GM18861 (cell line): ENCODE measurements around the gene KDM2A.
"Not testable (repeated sequence)": the region's sequence is repeated elsewhere in the genome, so short reads cannot be mapped to it uniquely, and the experiment has no call there.

ENCODE experiments used
- ATAC-seq: cut with Tn5 transposase; IDR thresholded peaks from one replicate; pipeline ENCODE4 v1.9.1; 2021; ENCODE audit not compliant: unreplicated experiment

Gene KDM2A

DNA sequence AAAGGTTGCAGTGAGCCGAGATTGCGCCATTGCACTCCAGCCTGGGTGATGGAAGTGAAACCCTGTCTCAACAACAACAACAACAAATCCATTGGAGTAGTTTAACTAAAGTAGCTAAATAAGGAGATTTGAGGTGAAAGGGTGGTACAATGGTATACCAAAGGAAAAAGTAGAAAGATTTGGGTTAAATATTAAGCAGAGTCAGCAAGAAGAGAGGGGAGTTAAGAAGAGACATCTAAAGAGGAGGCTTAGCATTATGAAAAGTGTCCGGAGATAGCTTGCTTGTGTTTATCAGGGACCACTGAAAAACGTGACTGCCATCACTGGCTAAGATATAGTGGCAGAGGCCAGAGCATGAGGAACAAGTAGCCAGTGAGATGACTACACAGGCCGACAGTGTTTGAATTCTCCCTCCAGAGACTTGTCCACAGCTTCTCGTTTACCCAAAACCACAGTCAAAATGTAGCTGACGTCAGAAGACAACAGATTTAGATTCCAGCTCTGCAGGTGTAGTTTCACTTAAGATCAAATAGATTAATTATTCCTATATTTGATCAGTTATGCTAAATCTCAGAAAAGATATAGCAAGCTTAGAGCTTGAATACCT lies 114.6 kb downstream of the KDM2A start:
- no peak for ATAC-seq

DNA sequence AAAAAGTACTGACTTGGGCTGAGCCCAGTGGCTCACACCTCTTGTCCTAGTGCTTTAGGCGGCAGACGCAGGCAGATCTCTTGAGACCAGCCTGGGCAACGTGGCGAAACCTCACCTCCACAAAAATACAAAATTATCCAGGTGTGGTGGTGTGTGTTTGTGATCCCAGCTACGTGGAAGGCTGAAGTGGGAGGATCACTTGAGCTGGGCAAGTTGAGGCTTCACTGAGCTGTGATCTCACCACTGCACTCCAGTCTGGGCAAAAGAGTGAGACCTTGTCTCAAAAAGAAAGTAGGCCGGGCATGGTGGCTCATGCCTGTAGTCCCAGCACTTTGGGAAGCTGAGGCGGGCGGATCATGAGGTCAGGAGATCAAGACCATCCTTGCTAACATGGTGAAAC lies 115.5 kb downstream of the KDM2A start:
- ATAC-seq: not testable (repeated sequence)

DNA sequence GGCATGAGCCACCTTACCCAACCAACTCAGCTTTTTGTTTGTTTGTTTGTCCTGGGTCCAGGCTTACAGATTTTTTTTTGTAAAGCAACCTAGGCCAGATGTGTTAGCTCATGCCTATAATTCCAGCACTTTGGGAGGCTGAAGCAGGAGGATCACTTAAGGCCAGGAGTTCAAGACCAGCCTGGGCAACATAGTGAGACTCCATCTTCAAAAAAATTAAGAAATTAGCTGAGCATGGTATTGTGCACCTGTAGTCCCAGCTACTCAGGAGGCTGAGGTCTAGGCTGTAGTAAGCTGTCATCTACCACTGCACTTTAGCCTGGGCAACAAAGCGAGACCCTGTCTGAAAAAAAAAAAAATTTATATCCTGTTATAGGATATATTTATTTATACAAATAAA lies 118.5 kb downstream of the KDM2A start:
- ATAC-seq: no peak

DNA sequence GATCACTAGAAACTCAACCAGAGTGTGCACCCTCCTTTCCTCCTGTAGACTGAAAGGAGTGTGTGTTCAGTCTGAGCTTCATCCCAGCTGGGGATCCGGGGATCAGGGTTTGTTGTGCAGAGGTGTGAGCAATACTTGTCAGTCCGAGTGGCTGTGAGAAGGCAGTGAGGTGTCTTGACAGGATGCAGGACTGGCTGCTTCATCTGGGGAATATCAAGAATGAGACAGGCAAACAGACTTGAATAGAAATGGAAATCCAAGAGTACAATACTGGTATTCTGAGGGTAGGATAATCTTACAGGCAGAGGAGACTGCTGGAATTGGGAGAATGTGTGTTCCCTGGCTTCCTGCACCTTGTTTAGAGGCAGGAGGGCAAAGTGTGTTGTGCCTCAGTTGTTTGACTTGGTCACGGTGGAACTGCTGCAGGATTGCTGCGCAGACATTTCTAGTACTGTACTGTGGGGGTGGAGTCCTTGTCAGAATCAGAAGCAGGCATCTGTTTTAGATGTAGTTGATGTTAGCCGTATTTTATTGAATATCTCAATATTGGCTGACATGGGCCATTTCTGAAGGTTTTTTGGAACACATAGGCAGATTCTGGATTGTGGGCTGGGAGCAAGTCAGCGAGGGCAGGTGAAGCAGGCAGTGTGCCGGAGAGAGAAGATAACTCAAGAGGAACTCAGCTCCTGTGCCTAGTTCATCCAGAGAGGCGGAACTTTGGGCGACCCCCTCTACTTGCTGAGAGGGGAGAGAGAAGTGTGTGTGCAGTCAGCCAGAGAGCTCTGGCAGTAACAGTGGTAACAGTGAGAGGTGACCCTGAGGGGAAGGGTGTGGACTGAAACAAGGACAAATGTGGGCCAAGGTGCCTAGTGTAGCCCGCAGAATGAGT lies 120.1 kb downstream of the KDM2A start:
- ATAC-seq: no peak

DNA sequence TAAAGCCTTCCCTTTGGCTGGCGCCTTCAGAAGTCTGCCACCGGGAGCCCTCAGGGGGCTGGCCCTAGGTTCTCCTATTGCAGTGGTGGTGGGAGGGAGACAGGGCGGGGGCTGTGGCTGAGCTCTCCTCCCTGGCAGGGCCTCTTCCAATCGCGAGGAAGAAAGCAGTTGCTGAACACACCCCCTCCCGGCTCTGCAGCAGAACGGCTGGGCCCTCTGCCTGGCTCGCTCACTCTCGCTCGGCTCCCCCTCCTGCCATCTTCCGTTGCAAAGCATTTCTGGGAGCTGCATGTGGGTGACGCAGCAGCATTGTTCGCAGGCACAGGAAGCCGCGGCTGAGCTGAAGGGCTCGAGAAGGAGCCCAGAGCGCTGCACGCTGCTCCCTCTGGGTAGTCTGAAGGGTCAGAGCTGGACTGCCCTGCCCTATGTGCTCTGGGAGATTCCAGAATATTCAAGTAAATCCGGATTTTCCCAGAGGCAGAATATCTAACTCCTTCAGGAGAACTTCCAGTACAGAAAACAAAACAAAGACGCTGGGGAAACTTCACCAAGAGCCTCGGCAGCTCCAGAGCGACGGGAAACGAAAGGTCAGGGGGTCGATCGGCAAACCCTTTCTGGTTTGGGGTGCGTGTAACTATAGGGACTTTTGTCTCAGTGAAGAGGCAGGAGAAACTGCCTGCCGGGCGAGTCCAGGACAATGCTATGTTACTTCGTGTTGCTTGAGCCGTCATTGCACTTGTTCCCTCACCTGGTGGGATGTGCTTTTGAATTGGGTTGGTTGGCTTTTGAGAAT lies 120.9 kb downstream of the KDM2A start:
- peak; percentile 70 for ATAC-seq

DNA sequence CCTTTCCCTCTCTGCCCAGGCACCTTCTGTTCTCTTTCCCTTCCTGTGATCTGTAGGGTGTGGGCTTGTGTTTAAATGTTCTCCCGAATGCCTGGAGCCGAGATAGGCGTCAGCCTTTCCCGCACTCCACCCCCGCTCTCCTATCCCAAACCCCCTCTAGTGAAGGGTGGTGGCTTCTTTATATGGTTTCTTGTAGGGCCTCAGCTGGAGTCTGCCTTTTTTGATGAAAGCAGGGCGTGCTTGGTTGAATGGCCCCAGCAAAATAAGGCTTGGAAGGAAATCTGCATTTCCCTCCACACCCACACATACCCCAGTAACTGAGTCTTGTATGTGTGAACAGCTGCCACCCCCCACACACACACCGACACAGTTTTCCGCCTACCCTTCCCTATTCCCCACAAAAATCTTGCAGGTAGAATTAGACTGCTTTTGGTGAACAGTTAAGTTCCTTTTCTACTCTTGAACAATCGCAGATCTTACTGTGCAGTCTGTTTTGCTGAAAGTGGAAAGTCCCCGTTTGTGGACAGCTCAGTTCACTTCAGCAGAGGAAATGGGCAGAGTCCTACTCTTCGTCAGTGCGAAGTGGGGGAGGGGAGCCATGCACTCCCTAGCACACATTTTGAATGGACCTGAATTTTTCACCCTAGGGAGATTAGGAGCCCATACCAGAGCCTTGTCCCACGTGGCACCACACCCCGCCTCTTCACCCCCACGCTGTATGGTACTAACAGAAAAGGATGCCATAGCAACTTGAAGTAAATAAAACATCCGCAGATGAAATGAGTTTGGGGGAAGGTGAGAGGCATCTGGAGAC lies 121.7 kb downstream of the KDM2A start:
- no peak for ATAC-seq

DNA sequence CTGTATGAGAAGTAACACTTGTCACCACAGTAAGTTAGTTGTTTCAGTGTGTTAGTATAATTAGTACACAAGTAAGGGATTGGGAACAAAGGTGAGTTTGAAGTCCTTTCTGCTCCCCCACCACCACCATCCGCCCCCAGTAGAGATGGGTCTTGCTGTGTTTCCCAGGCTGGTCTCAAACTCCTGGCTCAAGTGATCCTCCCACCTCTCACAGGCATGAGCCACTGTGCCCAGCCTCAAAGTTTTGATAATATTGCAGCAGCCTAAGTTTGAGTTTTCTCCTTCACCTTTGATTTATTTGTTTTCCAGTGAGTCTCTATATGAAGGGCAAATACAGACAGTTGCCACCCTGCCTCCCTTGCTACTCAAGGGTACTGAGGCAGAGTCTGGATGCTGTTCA lies 123.5 kb downstream of the KDM2A start:
- ATAC-seq: no peak

DNA sequence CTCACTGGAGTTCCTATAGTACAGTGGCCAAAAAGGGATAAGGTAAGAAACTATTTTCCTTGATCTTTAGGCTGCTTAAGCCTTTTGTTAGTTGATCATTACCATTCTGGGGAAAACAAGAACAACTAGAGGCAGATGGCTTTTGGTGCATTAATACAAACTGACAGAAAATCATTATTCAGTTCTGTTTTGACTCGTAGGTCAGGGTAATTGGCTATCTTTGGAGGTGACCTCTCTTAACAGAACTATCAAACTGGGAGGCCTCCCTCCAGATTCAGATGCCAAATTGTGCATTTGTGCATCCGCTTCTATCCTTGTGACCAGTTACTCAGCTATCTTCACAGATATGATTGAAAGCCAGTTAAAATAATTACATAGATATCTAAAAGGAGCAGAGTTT lies 124.0 kb downstream of the KDM2A start:
- no peak for ATAC-seq

DNA sequence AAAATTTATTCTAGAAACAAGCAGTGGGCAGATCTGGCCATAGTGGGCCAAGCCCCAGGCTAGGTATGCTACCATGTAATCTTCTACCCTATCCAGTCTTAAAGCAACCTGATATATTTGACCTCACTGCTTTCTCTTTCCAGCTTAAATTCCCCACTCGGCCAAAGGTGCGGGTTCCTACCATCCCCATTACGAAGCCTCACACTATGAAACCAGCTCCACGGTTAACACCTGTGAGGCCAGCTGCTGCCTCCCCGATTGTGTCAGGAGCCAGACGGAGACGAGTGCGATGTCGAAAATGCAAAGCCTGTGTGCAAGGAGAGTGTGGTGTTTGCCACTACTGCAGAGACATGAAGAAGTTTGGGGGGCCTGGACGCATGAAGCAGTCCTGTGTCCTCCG lies 126.0 kb downstream of the KDM2A start:
- no peak for ATAC-seq

DNA sequence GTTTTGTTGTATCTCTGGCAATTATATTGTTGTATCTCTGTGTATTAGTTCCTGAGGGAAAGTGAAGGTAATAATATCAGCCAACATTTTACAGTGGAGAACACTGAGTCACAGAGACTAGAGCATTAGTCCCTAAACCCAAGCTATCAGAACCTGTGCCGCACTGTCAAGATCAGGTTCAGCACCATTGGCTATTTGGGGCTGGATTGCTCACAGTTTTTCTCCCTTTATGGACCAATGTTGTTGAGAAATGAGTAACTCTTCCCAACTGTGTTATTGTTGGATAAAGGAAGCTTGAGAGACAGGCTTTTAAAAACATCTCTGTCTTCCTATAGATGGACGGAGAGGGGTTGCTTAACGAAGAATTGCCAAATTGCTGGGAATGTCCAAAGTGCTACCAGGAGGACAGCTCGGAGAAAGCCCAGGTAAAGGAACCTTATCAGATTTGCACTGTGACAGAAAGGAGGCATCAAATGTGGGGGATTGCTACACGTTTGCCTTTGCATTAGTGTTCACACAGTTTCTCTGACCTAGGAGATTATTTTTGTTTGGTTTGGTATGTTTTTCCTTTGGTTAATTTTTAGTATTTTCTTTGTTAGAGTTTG lies 129.0 kb downstream of the KDM2A start:
- ATAC-seq: no peak

DNA sequence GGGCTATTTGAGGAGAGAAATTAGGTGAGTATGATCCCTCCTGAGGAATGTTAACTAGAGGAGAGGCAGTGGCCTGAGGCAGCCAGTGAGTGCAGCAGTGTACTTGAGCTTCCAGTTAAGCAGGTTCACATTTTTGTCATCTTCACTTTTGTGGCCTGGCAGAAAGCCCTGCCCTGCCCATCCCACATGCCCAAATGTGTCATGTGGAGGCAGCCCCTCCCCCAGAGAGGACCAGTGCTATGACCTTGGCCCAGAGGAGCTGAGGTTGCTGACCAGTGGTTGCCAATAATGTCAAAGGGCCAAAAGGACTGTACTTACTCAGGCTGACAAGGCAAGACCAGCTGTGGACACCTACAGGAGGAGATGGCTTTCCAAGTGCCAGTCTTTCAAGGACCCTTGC lies 129.6 kb downstream of the KDM2A start:
- ATAC-seq: no peak

DNA sequence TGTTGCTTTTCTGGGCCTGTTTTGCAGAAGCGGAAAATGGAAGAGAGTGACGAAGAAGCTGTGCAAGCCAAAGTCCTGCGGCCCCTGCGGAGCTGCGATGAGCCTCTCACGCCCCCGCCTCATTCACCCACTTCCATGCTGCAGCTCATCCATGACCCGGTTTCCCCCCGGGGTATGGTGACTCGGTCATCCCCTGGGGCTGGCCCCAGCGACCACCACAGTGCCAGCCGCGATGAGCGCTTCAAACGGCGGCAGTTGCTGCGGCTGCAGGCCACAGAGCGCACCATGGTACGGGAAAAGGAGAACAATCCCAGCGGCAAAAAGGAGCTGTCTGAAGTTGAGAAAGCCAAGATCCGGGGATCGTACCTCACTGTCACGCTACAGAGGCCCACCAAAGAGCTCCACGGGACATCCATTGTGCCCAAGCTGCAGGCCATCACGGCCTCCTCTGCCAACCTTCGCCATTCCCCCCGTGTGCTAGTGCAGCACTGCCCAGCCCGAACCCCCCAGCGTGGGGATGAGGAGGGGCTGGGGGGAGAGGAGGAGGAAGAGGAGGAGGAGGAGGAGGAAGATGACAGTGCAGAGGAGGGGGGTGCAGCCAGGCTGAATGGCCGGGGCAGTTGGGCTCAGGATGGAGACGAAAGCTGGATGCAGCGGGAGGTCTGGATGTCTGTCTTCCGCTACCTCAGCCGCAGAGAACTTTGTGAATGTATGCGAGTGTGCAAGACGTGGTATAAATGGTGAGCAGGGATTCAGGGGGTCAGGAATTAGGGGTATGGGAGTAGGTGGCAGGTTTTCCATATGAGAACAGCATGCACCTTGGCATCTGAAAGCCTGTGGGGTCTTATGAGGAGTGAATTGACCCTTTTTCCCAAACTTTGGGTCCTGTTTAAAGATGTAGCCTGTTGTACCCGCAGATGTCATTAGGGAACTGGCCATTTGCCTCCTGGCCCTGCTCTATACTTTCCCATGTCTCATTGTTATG lies 131.3 kb downstream of the KDM2A start:
- ATAC-seq: no peak

DNA sequence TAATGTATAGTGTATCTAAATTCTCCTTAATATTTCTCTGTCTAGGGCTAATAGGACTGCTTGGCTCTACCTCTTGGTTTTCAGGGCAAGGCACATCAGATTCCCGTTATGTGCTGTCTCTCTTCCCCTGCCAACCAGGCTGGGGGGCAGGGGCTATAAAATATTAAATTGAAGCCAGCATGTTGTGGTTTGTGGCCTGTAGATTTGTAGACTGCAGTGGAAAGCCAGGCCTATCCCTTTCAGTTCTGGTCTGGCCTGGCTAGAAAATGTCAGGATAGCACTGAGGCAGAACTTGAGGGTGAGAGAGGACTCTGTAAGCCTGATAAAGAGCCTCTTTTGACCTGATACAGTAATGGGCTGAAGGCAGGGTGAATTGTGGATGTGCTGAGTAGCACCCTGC lies 132.8 kb downstream of the KDM2A start:
- no peak for ATAC-seq

DNA sequence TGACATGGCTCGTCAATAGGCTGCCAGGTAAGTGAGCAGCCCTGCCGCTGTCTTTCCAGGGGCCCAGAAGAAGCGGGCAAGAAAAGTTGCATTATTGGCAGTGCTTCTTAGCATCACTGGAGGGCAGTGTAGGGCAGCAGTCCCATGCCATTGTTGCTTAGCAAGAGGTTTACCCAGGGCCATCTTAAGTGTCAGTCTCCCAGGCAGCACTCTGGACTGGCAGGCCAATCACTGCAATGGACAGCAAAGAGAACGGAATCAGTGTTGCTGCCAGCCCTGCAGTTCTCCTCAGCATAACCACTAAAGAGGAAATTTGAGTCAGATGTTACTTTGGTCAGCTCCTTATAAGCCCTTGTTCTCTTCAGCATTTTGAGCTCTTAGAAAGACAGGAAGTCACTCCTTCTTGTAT lies 133.8 kb downstream of the KDM2A start:
- ATAC-seq: no peak

DNA sequence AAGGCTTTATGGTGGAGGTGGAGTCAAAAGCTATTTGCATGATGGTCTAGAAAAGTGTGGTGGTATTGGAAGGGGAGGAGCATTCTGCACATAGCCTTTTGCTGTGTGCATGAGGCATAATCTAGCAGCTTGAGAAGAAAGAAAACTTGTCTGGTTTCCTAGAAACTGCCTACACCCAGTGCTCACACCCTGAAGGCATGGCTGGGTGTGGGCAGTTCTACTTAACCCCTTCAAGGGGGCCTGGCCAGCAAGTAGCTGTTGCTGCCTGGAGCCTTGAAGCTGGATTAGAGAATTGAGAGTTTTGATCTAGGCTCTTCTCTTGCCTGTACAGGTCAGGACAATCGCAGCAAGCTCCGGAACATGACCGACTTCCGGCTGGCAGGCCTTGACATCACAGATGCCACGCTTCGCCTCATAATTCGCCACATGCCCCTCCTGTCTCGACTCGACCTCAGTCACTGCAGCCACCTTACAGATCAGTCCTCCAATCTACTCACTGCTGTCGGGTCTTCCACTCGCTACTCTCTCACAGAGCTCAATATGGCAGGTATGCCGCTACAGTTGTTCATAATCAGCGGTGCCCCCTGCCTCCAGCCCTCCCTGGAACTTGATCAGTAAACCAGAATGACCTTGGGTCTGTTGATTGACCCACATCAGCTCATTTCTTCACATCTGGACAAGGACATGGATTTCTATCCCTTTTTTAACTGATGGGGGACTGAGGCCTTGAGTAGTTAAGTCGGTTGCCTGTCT lies 135.0 kb downstream of the KDM2A start:
- no peak for ATAC-seq

DNA sequence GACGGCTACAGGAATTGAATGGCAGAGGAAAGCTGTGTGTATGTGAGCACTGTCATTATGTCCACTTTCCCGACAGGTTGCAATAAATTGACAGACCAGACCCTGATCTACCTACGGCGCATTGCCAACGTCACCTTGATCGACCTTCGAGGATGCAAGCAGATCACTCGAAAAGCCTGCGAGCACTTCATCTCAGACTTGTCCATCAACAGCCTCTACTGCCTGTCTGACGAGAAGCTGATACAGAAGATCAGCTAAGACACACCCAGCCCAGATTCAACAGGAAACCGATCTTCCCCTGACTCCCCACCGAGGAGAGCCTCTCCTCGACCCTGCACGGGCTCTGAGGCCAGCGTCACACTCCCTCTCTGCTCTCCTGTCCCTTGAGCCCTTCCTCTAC lies 135.7 kb downstream of the KDM2A start:
- no peak for ATAC-seq

DNA sequence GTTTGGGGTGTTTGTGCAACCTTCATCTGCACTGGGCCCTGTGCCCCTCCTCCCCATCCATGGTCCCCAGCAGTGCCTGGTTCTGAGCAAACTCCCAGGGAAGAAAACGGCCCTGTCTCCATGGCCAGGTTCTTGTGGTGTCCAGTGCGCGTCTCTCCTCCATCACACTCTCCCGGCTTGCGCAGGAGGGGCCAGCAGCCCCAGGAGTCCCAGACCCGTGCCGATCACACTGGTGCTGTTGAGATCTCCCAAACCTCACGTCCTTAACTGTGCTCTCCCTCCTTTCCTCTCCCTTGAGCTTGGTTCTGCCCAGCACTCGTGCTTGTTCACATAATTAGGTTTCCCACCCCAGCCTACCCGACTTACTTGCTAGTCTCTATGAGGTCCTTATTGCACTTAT lies 136.3 kb downstream of the KDM2A start:
- ATAC-seq: no peak

DNA sequence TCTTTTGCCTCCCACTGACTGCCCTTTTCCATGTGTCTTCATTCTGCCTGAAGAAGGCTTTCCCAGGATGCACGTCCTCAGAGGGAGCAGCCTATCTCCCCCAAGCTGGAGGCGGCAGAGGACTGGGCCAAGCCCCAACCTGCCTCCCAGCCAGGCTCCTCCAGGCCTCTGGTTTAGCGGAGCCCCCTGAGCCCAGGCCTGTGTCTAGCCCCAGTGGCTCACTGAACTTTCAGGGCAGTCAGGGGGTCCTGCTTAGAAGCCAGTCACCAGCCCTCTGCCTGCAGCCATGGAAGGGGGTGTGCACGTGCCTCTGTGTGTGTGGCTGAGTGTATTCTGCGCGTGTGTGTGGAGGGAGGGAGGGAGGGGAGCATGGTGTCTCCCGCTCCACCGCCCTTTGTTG lies 136.8 kb downstream of the KDM2A start:
- ATAC-seq: no peak
